Measurements from ENCODE around the gene NKX1-2. TPM values are rescaled to one million over a fixed set of nuclear protein-coding genes. Genes with fewer than 3 reads are reported as not detected.

NKX1-2 gene
- polyA plus RNA-seq (2012; rRNA removed), result not detected in 2 replicates
- polyA plus RNA-seq (2012; cell fraction: cytosol; rRNA removed), result not detected in 2 replicates
- not detected in 2 replicates for polyA plus RNA-seq (2012; cell fraction: nucleus; rRNA removed)

DNA sequence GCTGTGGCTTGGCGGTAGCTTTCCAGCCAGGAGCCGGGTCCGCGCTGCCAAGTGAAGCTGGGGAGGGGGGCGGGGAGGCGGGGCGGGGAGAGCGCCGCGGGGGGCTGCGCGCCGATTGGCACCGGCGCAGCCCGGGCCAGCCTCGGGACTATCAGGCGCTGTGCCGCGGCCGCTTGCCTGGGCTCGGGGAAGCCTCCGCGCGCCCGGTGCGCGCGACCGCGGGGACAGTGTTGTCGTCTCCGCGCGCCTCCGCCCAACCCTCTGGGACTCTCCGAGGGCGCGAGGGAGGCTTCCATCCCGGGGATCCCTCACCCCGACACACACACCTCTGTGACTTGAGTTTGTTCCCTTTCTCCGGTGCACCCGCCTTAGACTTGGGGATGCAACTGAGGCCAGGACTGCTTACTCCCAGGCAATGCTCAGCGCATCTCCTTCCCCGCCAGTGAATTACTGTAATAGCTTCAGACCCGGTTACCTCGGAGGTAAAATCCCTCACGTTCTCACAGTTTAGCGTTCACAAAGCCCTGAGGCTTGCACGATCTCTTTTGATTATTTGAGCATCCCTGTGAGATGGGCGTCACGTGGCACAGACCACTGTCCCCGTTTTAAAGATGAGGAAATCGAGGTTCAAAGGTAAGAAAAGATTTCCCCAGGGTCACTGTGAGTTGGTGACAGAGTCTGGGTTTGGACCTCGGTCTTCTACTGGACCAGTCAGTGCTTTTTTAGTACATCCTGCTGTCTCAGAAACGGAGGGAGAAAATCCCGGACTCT, at the start of gene NKX1-2:
NKX1-2 (minus strand) TSS at position 24 of the 771 bp plus-strand sequence. CDS start 92 bp downstream, outside the sequence.
- H3K4me2 ChIP-seq, result peak within 1 kb of the TSS; percentile 74
- H3K4me3 ChIP-seq (ENCODE audit: low read depth in 2 of 2, low read length in 1 of 2), result peak within 1 kb of the TSS; percentile 21 to 35; a peak in 1 of 4 replicates
- ChIA-PET POLR2A (interaction anchor here (0.7 kb wide), 1 partner anchor 11 kb away, joined by 3 read pairs; no protein-coding TSS in a partner anchor), CTCF (interaction anchor here (1.9 kb wide), 1 partner anchor 18 kb away, joined by 4 read pairs; no protein-coding TSS in a partner anchor)
- no peak within 1 kb of the TSS for H3K27ac ChIP-seq (ENCODE audit: low read depth in 2 of 2, low read length in 1 of 2)
- H3K36me3 ChIP-seq (replicated peaks in 1 of 2; ENCODE audit: control insufficient read depth in 1 of 2, insufficient read depth in 2 of 2, low read length in 1 of 2), result no peaks in the 10 kb centered on the region
- H3K9me3 ChIP-seq, result no peaks in the 10 kb centered on the region
- H3K27me3 ChIP-seq (ENCODE audit: insufficient read depth), result peaks cover 87% of the 10 kb centered on the region
- H3K4me1 ChIP-seq (ENCODE audit: control insufficient read depth in 1 of 2, insufficient read depth in 2 of 2, low read depth in 1 of 2, low read length in 1 of 2), result peaks cover 0 to 3% of the 10 kb centered on the region in 2 experiments; a peak in 1 of 4 replicates
- H4K20me1 ChIP-seq (ENCODE audit: insufficient read depth), result no peaks in the 10 kb centered on the region
- WGBS (ENCODE audit: low lambda C conversion rate), result 6% methylated on average over 16 of the region's 57 CpGs
- peak; percentile 80 for DNase-seq
- H3K79me2 ChIP-seq (ENCODE audit: insufficient read depth), result no peaks in the 10 kb centered on the region
- no peaks in the 10 kb centered on the region for H3F3A ChIP-seq (replicated peaks; ENCODE audit: insufficient read depth)
- no peaks in the 10 kb centered on the region for H3K9me2 ChIP-seq
- TF ChIP-seq, protein P1, sequence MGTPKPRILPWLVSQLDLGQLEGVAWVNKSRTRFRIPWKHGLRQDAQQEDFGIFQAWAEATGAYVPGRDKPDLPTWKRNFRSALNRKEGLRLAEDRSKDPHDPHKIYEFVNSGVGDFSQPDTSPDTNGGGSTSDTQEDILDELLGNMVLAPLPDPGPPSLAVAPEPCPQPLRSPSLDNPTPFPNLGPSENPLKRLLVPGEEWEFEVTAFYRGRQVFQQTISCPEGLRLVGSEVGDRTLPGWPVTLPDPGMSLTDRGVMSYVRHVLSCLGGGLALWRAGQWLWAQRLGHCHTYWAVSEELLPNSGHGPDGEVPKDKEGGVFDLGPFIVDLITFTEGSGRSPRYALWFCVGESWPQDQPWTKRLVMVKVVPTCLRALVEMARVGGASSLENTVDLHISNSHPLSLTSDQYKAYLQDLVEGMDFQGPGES (IDR thresholded peaks at IDR 0.05; ENCODE audit: low read depth, low read length), result no peak
- TF ChIP-seq EZH2phosphoT487 (IDR thresholded peaks at IDR 0.05; ENCODE audit: borderline replicate concordance, low read depth), result no peak; the same call in 1 of the 2 replicates
- TF ChIP-seq FOXJ3 (CRISPR knock-in tag; IDR thresholded peaks at IDR 0.05), result no peak
- TF ChIP-seq GABPA (IDR thresholded peaks at IDR 0.05; ENCODE audit: low read depth), result no peak
- TF ChIP-seq ELF1 (IDR thresholded peaks at IDR 0.05), result no peak
- TF ChIP-seq, protein P2, sequence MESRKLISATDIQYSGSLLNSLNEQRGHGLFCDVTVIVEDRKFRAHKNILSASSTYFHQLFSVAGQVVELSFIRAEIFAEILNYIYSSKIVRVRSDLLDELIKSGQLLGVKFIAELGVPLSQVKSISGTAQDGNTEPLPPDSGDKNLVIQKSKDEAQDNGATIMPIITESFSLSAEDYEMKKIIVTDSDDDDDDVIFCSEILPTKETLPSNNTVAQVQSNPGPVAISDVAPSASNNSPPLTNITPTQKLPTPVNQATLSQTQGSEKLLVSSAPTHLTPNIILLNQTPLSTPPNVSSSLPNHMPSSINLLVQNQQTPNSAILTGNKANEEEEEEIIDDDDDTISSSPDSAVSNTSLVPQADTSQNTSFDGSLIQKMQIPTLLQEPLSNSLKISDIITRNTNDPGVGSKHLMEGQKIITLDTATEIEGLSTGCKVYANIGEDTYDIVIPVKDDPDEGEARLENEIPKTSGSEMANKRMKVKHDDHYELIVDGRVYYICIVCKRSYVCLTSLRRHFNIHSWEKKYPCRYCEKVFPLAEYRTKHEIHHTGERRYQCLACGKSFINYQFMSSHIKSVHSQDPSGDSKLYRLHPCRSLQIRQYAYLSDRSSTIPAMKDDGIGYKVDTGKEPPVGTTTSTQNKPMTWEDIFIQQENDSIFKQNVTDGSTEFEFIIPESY (IDR thresholded peaks at IDR 0.05; ENCODE audit: borderline replicate concordance, low read depth), result no peak
- no peak within 1 kb of the TSS for H2AFZ ChIP-seq (ENCODE audit: low read depth)
- no peak within 1 kb of the TSS for H3K9ac ChIP-seq

DNA sequence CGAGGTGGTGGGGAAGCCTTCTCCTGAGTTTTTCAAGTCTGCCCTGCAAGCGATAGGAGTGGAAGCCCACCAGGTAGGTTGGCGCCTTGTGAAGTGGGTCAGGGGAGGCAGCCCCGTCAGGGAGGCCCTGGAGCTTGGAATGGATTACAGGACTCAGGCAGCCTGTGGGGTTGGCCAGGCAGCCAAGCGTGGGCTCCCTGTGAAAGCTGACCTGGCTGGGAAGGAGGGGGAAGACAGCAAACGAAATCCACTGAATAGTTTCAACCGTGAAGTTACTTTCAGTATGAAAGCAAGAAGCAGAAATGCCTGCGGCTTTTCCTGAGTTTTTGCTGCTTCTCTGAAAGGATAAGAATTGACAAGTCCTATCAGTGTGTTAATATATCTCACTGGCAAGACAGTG, 48.2 kb upstream of the NKX1-2 start:
- no peaks in the 10 kb centered on the region for H3K9me3 ChIP-seq
- peaks cover 0 to 26% of the 10 kb centered on the region in 2 experiments; a peak in 1 of 4 replicates for H3K4me1 ChIP-seq (ENCODE audit: control insufficient read depth in 1 of 2, insufficient read depth in 2 of 2, low read depth in 1 of 2, low read length in 1 of 2)
- H3K4me3 ChIP-seq (ENCODE audit: low read depth in 2 of 2, low read length in 1 of 2), result no peak overlapping the region
- no peak overlapping the region for H3K4me2 ChIP-seq
- no peaks in the 10 kb centered on the region for H4K20me1 ChIP-seq (ENCODE audit: insufficient read depth)
- POLR2A ChIA-PET, result no interaction called here
- CTCF ChIA-PET, result no interaction called here
- H3K79me2 ChIP-seq (ENCODE audit: insufficient read depth), result no peaks in the 10 kb centered on the region
- no peak overlapping the region for H2AFZ ChIP-seq (ENCODE audit: low read depth)
- no peaks in the 10 kb centered on the region for H3K27me3 ChIP-seq (ENCODE audit: insufficient read depth)
- no peak overlapping the region for H3K9ac ChIP-seq
- H3K9me2 ChIP-seq, result no peaks in the 10 kb centered on the region
- no peak overlapping the region; a peak in 1 of 4 replicates for H3K27ac ChIP-seq (ENCODE audit: low read depth in 2 of 2, low read length in 1 of 2)
- H3K36me3 ChIP-seq (replicated peaks in 1 of 2; ENCODE audit: control insufficient read depth in 1 of 2, insufficient read depth in 2 of 2, low read length in 1 of 2), result peaks cover 0 to 12% of the 10 kb centered on the region in 2 experiments
- no peak for DNase-seq
- H3F3A ChIP-seq (replicated peaks; ENCODE audit: insufficient read depth), result no peaks in the 10 kb centered on the region
- 88% methylated on average over 8 of the region's 8 CpGs for WGBS (ENCODE audit: low lambda C conversion rate)
- TF ChIP-seq TAF1 (IDR thresholded peaks at IDR 0.05; ENCODE audit: borderline replicate concordance, low read depth, low read length) (no peak), RCOR1 (IDR thresholded peaks at IDR 0.05; ENCODE audit: low read length) (no peak), FOSL2 (IDR thresholded peaks at IDR 0.05; ENCODE audit: borderline replicate concordance, low read depth) (no peak), TCF12 (IDR thresholded peaks at IDR 0.05) (no peak), FOXM1 (IDR thresholded peaks at IDR 0.05; ENCODE audit: low read depth) (no peak)
- TF ChIP-seq, protein P3, sequence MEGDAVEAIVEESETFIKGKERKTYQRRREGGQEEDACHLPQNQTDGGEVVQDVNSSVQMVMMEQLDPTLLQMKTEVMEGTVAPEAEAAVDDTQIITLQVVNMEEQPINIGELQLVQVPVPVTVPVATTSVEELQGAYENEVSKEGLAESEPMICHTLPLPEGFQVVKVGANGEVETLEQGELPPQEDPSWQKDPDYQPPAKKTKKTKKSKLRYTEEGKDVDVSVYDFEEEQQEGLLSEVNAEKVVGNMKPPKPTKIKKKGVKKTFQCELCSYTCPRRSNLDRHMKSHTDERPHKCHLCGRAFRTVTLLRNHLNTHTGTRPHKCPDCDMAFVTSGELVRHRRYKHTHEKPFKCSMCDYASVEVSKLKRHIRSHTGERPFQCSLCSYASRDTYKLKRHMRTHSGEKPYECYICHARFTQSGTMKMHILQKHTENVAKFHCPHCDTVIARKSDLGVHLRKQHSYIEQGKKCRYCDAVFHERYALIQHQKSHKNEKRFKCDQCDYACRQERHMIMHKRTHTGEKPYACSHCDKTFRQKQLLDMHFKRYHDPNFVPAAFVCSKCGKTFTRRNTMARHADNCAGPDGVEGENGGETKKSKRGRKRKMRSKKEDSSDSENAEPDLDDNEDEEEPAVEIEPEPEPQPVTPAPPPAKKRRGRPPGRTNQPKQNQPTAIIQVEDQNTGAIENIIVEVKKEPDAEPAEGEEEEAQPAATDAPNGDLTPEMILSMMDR (IDR thresholded peaks at IDR 0.05), result no peak
- TF ChIP-seq, protein P4, sequence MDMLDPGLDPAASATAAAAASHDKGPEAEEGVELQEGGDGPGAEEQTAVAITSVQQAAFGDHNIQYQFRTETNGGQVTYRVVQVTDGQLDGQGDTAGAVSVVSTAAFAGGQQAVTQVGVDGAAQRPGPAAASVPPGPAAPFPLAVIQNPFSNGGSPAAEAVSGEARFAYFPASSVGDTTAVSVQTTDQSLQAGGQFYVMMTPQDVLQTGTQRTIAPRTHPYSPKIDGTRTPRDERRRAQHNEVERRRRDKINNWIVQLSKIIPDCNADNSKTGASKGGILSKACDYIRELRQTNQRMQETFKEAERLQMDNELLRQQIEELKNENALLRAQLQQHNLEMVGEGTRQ (IDR thresholded peaks at IDR 0.05; ENCODE audit: borderline replicate concordance, low read depth, low read length), result no peak
- TF ChIP-seq, protein P5, sequence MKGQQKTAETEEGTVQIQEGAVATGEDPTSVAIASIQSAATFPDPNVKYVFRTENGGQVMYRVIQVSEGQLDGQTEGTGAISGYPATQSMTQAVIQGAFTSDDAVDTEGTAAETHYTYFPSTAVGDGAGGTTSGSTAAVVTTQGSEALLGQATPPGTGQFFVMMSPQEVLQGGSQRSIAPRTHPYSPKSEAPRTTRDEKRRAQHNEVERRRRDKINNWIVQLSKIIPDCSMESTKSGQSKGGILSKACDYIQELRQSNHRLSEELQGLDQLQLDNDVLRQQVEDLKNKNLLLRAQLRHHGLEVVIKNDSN (IDR thresholded peaks at IDR 0.05; ENCODE audit: borderline replicate concordance, low read depth), result no peak

All from SK-N-SH (cell line).